ENCODE data around the gene DICER1. TPM values are rescaled to one million over a fixed set of nuclear protein-coding genes. Genes with fewer than 3 reads are reported as not detected.

DICER1 gene
- total RNA-seq, 4 donors from 2014 or later: 29.4 to 63.7 (median 37.9) TPM

DNA sequence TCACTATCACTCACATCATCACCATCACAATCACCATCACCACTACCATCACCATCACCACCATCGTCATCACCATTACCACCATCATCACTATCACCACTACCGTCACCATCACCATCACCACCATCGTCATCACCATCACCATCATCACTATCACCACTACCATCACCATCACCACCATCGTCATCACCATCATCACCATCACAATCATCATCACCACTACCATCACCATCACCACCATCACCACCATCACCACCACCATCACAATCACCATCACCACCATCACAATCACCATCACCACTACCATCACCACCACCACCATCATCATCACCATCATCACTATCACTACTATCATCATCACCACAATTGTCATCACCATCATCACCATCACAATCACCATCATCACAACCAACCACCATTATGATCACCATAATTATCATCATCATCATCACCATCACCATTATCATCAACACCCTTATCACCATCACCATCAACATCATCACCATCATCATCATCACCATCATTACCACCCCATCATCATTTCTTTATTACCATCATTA is 90.8 kb downstream of the DICER1 start:
- intact Hi-C loops (cut with DNase I; ENCODE audit: low total_unique reads): no loop called here
- Histone ChIP-seq H3K4me3 (no peak overlapping the region), H3K27me3 (peaks cover 3 to 5% (median 4%) of the 10 kb centered on the region in 3 donors), H3K4me1 (no peaks in the 10 kb centered on the region), H3K27ac (no peak overlapping the region), H3K9me3 (no peaks in the 10 kb centered on the region), H3K36me3 (no peaks in the 10 kb centered on the region)
- in situ Hi-C loops (cut with MboI; ENCODE audit: low sequenced_read_pairs in 4 of 4): no loop called here
- TF ChIP-seq CTCF (IDR thresholded peaks at IDR 0.05 in 4 of 5, conservative IDR thresholded peaks at IDR 0.05 in 1 of 5) (no peak), POLR2A (IDR thresholded peaks at IDR 0.05) (no peak)
- DNase-seq: no peak
- no peak for ATAC-seq

DNA sequence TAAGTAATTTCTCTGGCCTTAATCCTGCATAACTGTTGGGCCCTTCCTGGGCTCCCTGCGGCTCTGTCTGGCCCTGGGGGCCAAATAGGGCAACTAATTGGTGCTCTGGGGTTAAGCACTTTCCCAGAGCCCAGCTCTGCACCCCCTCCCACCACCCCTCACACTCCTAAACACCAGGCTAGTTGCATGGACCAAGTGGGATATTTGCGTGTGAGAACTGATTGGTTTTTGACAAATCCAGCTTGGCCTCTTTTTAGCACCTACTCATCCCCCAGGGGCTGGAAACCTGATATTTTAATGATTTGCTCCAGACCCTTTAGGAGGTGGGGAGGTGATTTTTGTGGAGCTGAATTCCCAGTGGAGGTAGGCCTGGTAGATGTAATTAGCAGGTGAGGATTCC is 91.9 kb downstream of the DICER1 start:
- Histone ChIP-seq H3K4me3 (no peak overlapping the region), H3K27me3 (peaks cover 0 to 3% (median 2%) of the 10 kb centered on the region in 3 donors), H3K4me1 (no peaks in the 10 kb centered on the region), H3K36me3 (no peaks in the 10 kb centered on the region), H3K9me3 (no peaks in the 10 kb centered on the region), H3K27ac (no peak overlapping the region)
- DNase-seq (no peak), ATAC-seq (no peak)
- intact Hi-C loops (cut with DNase I; ENCODE audit: low total_unique reads): no loop called here
- in situ Hi-C loops (cut with MboI; ENCODE audit: low sequenced_read_pairs in 4 of 4): no loop called here
- TF ChIP-seq POLR2A (IDR thresholded peaks at IDR 0.05) (no peak), CTCF (IDR thresholded peaks at IDR 0.05 in 4 of 5, conservative IDR thresholded peaks at IDR 0.05 in 1 of 5) (no peak)

DNA sequence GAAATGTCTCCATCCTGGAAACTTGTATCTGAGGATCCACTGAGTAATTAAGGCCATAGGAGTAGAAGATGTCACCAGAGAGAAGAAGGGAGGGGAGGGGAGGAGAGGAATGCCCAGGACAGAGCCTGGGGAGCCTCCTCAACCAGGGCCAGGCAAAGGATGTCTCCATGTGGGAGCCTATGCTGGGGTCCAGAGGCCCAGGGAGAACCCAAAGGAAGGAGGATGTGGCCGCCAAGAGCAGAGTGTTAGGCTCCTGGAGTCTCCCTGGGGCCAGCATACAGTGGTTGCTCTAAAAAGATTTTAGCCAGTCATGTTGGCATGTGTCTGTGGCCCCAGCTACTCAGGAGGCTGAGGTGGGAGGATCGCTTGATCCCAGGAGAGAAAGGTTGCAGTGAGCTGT is 92.6 kb downstream of the DICER1 start:
- no peaks in the 10 kb centered on the region for H3K36me3 ChIP-seq
- H3K4me1 ChIP-seq: no peaks in the 10 kb centered on the region
- ATAC-seq (no peak), DNase-seq (no peak)
- H3K9me3 ChIP-seq: no peaks in the 10 kb centered on the region
- in situ Hi-C loops (cut with MboI; ENCODE audit: low sequenced_read_pairs in 4 of 4) (no loop called here), intact Hi-C loops (cut with DNase I; ENCODE audit: low total_unique reads) (no loop called here)
- no peaks in the 10 kb centered on the region for H3K27me3 ChIP-seq
- no peak for TF ChIP-seq CTCF (IDR thresholded peaks at IDR 0.05 in 4 of 5, conservative IDR thresholded peaks at IDR 0.05 in 1 of 5)
- no peak for TF ChIP-seq POLR2A (IDR thresholded peaks at IDR 0.05)
- no peak overlapping the region for H3K27ac ChIP-seq
- no peak overlapping the region for H3K4me3 ChIP-seq

DNA sequence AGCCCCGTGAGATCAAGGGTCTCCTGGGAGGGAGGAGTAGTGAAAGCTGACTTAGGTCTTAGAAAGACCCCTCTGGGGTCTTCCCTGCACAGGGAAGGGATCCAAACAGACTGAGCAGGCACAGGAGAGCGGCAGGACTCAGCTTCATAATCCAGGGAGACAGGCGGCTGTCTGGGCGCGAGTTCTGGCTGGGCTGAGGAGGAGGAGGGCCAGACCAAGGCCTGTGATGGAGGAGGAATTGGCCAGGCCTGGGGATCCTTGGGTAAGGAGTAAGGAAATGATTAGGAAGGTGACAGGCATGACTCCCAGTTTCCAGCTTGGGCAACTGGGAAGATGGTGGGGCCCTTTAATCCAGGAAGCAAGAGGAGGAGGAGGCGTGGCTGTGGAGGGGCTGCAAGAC is 93.1 kb downstream of the DICER1 start:
- ATAC-seq: no peak
- no peaks in the 10 kb centered on the region for H3K4me1 ChIP-seq
- no peaks in the 10 kb centered on the region for H3K27me3 ChIP-seq
- no peak overlapping the region for H3K4me3 ChIP-seq
- in situ Hi-C loops (cut with MboI; ENCODE audit: low sequenced_read_pairs in 4 of 4) (no loop called here), intact Hi-C loops (cut with DNase I; ENCODE audit: low total_unique reads) (no loop called here)
- H3K9me3 ChIP-seq: no peaks in the 10 kb centered on the region
- H3K27ac ChIP-seq: no peak overlapping the region
- TF ChIP-seq POLR2A (IDR thresholded peaks at IDR 0.05) (no peak), CTCF (IDR thresholded peaks at IDR 0.05 in 4 of 5, conservative IDR thresholded peaks at IDR 0.05 in 1 of 5) (no peak)
- DNase-seq: no peak
- H3K36me3 ChIP-seq: no peaks in the 10 kb centered on the region

DNA sequence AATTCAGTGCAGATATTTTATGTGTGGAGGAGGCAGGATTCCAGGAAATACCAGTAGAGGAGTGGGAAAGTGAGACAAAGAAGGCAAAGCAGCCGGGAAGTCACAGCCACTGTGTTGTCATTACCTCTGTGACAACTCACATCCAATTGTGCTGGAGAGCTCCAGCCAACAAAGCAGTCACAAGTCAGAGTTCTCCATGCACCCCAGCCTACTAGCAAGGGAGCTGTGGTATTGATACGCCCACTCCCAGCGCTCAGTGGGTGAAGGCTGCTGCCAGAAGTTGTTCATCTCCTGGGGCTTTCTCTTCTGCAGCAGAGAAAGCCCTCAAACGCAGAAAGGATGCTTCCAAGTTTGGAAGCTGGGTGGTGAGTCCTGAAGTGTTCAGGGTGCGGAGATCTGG is 93.9 kb downstream of the DICER1 start:
- Histone ChIP-seq H3K9me3 (no peaks in the 10 kb centered on the region), H3K4me1 (no peaks in the 10 kb centered on the region), H3K27ac (no peak overlapping the region), H3K4me3 (no peak overlapping the region), H3K36me3 (no peaks in the 10 kb centered on the region), H3K27me3 (no peaks in the 10 kb centered on the region)
- DNase-seq: no peak
- in situ Hi-C loops (cut with MboI; ENCODE audit: low sequenced_read_pairs in 4 of 4): no loop called here
- no peak for ATAC-seq
- intact Hi-C loops (cut with DNase I; ENCODE audit: low total_unique reads): no loop called here
- TF ChIP-seq POLR2A (IDR thresholded peaks at IDR 0.05): no peak
- no peak for TF ChIP-seq CTCF (IDR thresholded peaks at IDR 0.05 in 4 of 5, conservative IDR thresholded peaks at IDR 0.05 in 1 of 5)
